Upper lobe of left lung (tissue), 6 donors: Measurements from ENCODE around the gene KCNMA1. TPM values are rescaled to one million over a fixed set of nuclear protein-coding genes. Genes with fewer than 3 reads are reported as not detected.

Experiments
- ATAC-seq, 2 donors: fragments of 200-7000 bp; cut with Tn5 transposase; one replicate each; pipeline ENCODE4 v1.9.1; 2022; ENCODE audit warnings: mild to moderate bottlenecking in 2 of 2, moderate library complexity in 2 of 2; ENCODE audit not compliant: low FRiP score in 2 of 2
- DNase-seq, 2 donors: peaks; one replicate each; pipeline ENCODE4 v3.0.0-alpha.2; 2019 to 2020
- H3K27ac ChIP-seq, 4 donors: fragments of 200-600 bp; sonication (generic); one replicate each; pipeline ENCODE4 v1.5.1; 2016 to 2019
- H3K27me3 ChIP-seq, 4 donors: fragments of 200-600 bp; sonication (generic); one replicate each; pipeline ENCODE4 v1.5.1; 2017 to 2019
- H3K36me3 ChIP-seq, 4 donors: fragments of 200-600 bp; sonication (generic); one replicate each; pipeline ENCODE4 v1.5.1; 2016 to 2019
- H3K4me1 ChIP-seq, 4 donors: fragments of 200-600 bp; sonication (generic); one replicate each; pipeline ENCODE4 v1.5.1; 2018 to 2019
- H3K4me3 ChIP-seq, 4 donors: fragments of 200-600 bp; sonication (generic); one replicate each; pipeline ENCODE4 v1.5.1; 2017 to 2019; ENCODE audit warnings: mild to moderate bottlenecking in 2 of 4, moderate library complexity in 1 of 4
- H3K9me3 ChIP-seq, 4 donors: fragments of 200-600 bp; sonication (generic); one replicate each; pipeline ENCODE4 v1.5.1; 2018 to 2019
- EP300 ChIP-seq, 4 donors: sonication (generic); formaldehyde crosslinking; IDR thresholded peaks; one replicate each; pipeline ENCODE4 v1.5.1; 2017; ENCODE audit warnings: antibody characterized with exemption in 4 of 4, control low read depth in 2 of 4
- POLR2A ChIP-seq, 4 donors: fragments of 450-650 bp; IDR thresholded peaks; one replicate each; pipeline ENCODE4 v1.5.1; 2016 to 2017; ENCODE audit warnings: antibody characterized with exemption in 4 of 4, mild to moderate bottlenecking in 2 of 4
- POLR2AphosphoS5 ChIP-seq, 2 donors: sonication (generic); formaldehyde crosslinking; IDR thresholded peaks; one replicate each; pipeline ENCODE4 v1.5.1; 2017; ENCODE audit warnings: antibody characterized with exemption in 2 of 2
- WGBS, 2 donors: methylation state at CpG; one replicate each; pipeline ENCODE4 v1.1.5; 2017 to 2018; 5-methylcytosine and 5-hydroxymethylcytosine counted together
- total RNA-seq, 6 donors: library from RNA; depleted of rRNA in 4 of 6; stranded (reverse); fragments of >200 nt in 4 of 6; gene quantifications; one replicate each; pipeline versions ENCODE4 v1.1.0 to v1.2.1, GENCODE V29; 2016 to 2021
- TF ChIP-seq, protein P1 (sequence below), 6 experiments: fragments of 450-650 bp in 4 of 6; fragments of 200-600 bp in 2 of 6; sonication (generic) in 2 of 6; IDR thresholded peaks; one replicate each; pipeline ENCODE4 v1.5.1; 2016 to 2019; ENCODE audit warnings: antibody characterized with exemption in 6 of 6
- donor health status: DM: no; HTN: no; CAD: no; lungs with moderate emphysema.
- donor health status: DM: no; HTN: yes; CAD: no; lungs with severe emphysema.

KCNMA1 gene
- total RNA-seq, 6 donors from 2014 or later, result 5.8 to 107 (median 22.0) TPM

DNA sequence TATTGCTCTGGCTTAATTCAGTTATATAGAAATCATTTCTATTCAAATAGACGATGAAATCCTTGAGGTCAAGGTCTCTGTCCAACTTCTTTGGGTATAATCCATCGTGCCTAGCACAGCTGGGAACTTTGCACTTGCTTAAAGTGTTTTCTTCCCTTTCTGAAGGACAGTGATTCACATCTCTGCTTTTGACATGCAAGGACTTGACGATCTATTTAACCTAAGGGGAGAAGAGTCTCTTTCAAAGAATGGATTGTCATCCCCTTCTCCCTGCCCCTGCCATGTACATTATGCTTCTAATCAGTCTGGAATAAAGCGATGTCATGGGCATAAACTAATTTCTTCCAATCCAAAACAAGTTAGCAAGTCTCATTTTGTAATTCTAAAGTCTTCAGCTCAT lies 488.6 kb downstream of the KCNMA1 start:
- TF ChIP-seq EP300 (IDR thresholded peaks at IDR 0.05) (no peak), POLR2A (IDR thresholded peaks at IDR 0.05) (no peak), POLR2AphosphoS5 (IDR thresholded peaks at IDR 0.05) (no peak)
- TF ChIP-seq, protein P1, sequence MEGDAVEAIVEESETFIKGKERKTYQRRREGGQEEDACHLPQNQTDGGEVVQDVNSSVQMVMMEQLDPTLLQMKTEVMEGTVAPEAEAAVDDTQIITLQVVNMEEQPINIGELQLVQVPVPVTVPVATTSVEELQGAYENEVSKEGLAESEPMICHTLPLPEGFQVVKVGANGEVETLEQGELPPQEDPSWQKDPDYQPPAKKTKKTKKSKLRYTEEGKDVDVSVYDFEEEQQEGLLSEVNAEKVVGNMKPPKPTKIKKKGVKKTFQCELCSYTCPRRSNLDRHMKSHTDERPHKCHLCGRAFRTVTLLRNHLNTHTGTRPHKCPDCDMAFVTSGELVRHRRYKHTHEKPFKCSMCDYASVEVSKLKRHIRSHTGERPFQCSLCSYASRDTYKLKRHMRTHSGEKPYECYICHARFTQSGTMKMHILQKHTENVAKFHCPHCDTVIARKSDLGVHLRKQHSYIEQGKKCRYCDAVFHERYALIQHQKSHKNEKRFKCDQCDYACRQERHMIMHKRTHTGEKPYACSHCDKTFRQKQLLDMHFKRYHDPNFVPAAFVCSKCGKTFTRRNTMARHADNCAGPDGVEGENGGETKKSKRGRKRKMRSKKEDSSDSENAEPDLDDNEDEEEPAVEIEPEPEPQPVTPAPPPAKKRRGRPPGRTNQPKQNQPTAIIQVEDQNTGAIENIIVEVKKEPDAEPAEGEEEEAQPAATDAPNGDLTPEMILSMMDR (IDR thresholded peaks at IDR 0.05), result no peak
- no peaks in the 10 kb centered on the region for H3K9me3 ChIP-seq
- ATAC-seq (no peak), DNase-seq (no peak)
- no peaks in the 10 kb centered on the region for H3K27me3 ChIP-seq
- H3K4me1 ChIP-seq, result no peaks in the 10 kb centered on the region
- no peaks in the 10 kb centered on the region for H3K36me3 ChIP-seq
- H3K27ac ChIP-seq, result no peak overlapping the region
- WGBS, 2 donors, result 94 to 95% methylated on average over 4 of the region's 4 CpGs
- H3K4me3 ChIP-seq, result no peak overlapping the region

DNA sequence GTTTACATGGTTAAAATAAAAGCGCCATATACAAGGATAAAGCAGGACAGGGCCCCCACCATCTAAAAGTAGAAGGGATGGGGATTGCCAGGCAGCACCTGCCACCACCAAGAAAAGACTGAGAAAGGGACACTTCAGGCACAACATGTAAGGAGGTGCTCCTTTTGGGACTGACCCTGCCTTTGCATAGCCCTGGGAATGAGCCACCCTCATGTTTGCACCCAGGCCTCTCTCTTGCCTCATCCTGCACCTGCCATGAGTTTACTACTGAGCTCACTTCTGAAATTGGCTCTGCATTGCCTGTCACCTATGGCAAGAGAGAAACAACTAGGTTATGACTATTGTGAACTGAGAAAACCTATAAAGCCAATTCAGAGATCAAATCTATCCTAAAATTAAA lies 489.7 kb downstream of the KCNMA1 start:
- ATAC-seq, result no peak

DNA sequence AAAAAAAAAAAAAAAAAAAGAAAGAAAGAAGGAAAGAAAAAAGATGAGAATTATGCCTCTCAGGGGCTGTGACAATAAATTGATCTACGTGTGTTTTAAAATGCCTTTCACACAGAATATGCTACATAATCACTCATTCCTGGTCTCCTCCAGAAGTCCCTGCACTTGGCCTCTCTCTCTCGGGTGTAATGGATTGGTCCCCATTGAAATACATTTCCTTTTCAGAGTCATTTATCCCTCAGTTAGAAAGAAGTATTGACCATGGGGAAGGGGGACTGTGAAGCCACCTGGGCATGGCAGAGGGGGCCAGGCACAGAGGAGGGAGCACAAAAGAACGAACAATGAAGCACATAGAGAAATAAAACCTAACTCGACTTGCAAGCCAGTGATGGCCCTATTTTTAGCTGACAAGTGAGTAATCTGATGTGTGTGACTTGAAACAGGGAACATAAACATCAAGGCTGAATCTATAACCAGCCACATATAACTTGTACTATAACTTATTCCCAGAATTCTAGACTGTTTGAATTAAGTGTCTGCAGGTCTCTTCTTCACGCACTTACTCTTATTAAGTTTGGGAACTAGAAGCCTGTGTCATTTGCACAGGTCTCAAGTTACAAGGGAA lies 490.8 kb downstream of the KCNMA1 start:
- WGBS, 2 donors, result 73 to 75% methylated on average over 5 of the region's 5 CpGs
- Histone ChIP-seq H3K4me3 (no peak overlapping the region), H3K36me3 (no peaks in the 10 kb centered on the region), H3K27ac (no peak overlapping the region), H3K9me3 (no peaks in the 10 kb centered on the region), H3K27me3 (no peaks in the 10 kb centered on the region), H3K4me1 (no peaks in the 10 kb centered on the region)
- TF ChIP-seq, protein P1 (IDR thresholded peaks at IDR 0.05), result no peak
- TF ChIP-seq EP300 (IDR thresholded peaks at IDR 0.05), result no peak
- TF ChIP-seq POLR2AphosphoS5 (IDR thresholded peaks at IDR 0.05), result no peak
- no peak for TF ChIP-seq POLR2A (IDR thresholded peaks at IDR 0.05)
- ATAC-seq (no peak), DNase-seq (no peak)

More for the DNA sequence above, 489.7 kb downstream of the KCNMA1 start:
- no peaks in the 10 kb centered on the region for H3K27me3 ChIP-seq
- 100% methylated on average over 1 of the region's 1 CpG for WGBS, 2 donors
- no peak for DNase-seq
- H3K4me1 ChIP-seq, result no peaks in the 10 kb centered on the region
- no peaks in the 10 kb centered on the region for H3K36me3 ChIP-seq
- no peak overlapping the region for H3K4me3 ChIP-seq
- no peaks in the 10 kb centered on the region for H3K9me3 ChIP-seq
- H3K27ac ChIP-seq, result no peak overlapping the region
- TF ChIP-seq POLR2AphosphoS5 (IDR thresholded peaks at IDR 0.05), result no peak
- TF ChIP-seq, protein P1 (IDR thresholded peaks at IDR 0.05), result no peak
- TF ChIP-seq POLR2A (IDR thresholded peaks at IDR 0.05), result no peak
- TF ChIP-seq EP300 (IDR thresholded peaks at IDR 0.05), result no peak

DNA sequence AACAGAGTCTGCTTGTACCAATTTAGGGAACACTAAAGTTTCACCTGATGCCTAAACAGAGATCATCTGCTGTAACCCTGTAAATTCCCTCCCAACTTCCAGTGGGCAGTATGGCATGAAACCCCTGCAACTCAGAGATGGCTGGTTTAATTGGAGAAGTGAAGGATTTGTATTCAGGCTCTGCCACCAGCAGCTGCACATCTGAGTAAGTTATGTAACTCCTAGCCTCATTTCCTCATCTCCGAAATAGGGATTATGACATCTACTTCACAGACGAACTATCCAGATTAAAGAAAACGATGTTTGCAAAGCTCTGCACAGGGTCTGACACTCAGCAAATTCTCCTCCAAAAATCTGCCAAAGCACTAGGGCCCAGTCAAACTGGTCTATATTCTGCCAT lies 493.0 kb downstream of the KCNMA1 start:
- no peak for DNase-seq
- no peak for ATAC-seq
- TF ChIP-seq, protein P1 (IDR thresholded peaks at IDR 0.05), result no peak
- TF ChIP-seq POLR2A (IDR thresholded peaks at IDR 0.05) (no peak), EP300 (IDR thresholded peaks at IDR 0.05) (no peak), POLR2AphosphoS5 (IDR thresholded peaks at IDR 0.05) (no peak)
- no peaks in the 10 kb centered on the region for H3K9me3 ChIP-seq
- H3K27ac ChIP-seq, result no peak overlapping the region
- no peak overlapping the region for H3K4me3 ChIP-seq
- H3K4me1 ChIP-seq, result no peaks in the 10 kb centered on the region
- no peaks in the 10 kb centered on the region for H3K27me3 ChIP-seq
- H3K36me3 ChIP-seq, result no peaks in the 10 kb centered on the region
- 43 to 88% methylated on average over 3 of the region's 3 CpGs for WGBS, 2 donors
